ENCODE data around the gene PTPRE.

Gene PTPRE

DNA sequence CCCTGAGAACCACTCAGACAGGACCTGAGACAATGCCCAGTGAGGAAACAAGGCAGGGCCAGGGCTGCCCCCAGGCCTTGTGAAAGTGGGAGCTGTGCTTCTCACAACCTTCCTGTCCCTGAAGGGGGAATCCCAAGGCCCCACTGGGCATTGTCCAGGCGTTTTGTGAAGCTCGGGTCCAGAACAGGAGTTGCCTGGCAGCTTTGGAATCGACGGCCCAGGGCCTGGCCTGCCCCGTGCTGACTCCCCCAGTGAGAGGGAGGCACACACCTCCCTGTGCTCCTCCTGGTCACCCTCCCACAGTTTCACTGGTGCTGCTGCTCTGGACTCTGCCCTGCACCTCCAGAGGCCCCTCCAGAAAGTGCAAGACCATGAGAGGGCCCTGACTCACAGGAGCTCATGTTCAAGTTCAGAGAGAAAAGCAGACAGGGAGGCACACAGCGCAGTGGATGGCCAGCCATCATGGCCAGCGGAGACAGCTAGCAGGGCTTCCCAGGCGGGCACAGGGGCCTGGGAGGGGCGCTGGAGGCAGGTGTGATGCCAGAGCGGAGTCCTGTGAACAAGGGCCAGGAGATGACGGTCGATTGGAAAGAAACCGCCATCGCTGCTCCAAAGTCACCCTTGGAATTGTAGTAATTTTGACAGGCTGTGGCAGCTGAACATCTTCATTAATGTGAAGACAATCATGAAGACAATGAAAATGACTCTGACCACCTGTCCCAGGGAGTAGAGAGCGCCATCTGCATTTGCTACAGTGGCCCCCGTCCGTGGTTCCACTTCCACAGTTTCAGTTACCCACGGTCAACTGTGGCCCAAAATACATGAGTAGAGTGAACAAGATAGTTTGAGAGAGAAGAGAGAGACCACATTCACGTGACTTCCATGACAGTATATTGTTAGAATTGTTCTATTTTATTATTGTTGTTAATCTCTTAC, 115.6 kb downstream of the PTPRE start:
- Histone ChIP-seq H3K36me3 (ENCODE audit: insufficient read depth, low read length) (no peaks in the 10 kb centered on the region), H3K9me3 (ENCODE audit: low read length) (no peaks in the 10 kb centered on the region), H3K4me1 (ENCODE audit: insufficient read depth, low read length) (no peaks in the 10 kb centered on the region), H2AFZ (ENCODE audit: low read depth, low read length) (no peak overlapping the region), H3K27me3 (ENCODE audit: insufficient read depth, low read length) (peaks cover 4% of the 10 kb centered on the region), H3K4me3 (ENCODE audit: low read length) (no peak overlapping the region)

DNA sequence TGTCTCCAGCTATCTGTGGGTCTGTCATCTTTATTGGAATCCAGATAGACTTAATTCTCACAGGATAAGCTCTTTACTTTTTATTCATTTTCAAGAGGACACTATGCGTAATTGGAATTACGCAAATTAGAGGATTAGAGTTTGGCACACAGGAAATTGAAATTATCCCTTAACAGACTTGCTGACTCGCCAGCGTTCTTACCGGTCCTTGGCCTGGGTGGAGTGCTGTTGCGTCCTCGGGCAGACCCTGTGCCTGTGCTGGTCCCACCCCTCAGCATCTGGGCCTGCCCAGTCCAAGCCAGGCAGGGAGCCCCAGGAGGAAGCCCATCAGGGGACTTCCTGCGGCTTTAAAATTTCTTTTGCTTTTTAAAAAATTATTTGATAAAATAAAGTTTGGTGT, 117.5 kb downstream of the PTPRE start:
- H3K27me3 ChIP-seq (ENCODE audit: insufficient read depth, low read length): no peaks in the 10 kb centered on the region
- no peaks in the 10 kb centered on the region for H3K9me3 ChIP-seq (ENCODE audit: low read length)
- no peaks in the 10 kb centered on the region for H3K4me1 ChIP-seq (ENCODE audit: insufficient read depth, low read length)
- H3K4me3 ChIP-seq (ENCODE audit: low read length): no peak overlapping the region
- H2AFZ ChIP-seq (ENCODE audit: low read depth, low read length): no peak overlapping the region
- H3K36me3 ChIP-seq (ENCODE audit: insufficient read depth, low read length): no peaks in the 10 kb centered on the region

DNA sequence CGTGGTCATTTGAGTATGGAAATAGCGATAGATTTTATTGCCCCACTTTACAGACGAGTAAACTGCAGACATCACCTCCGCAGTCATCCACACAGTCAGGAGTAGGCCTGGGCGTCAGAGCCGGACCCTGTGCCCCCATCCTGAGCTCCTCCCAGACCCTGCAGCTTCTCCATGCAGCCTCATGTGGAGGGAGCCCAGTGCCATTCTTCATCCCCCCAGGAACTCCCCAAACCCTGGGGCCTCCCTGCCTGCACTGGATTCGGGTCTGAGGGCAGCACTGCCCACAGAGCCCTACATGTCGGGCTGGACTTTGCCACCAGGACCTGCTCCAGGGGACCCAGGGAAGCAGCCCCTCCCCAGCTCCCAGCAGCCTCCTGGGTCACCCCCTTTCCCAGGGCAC, 118.5 kb downstream of the PTPRE start:
- Histone ChIP-seq H3K4me1 (ENCODE audit: insufficient read depth, low read length) (no peaks in the 10 kb centered on the region), H3K36me3 (ENCODE audit: insufficient read depth, low read length) (no peaks in the 10 kb centered on the region), H3K4me3 (ENCODE audit: low read length) (no peak overlapping the region), H2AFZ (ENCODE audit: low read depth, low read length) (no peak overlapping the region), H3K27me3 (ENCODE audit: insufficient read depth, low read length) (no peaks in the 10 kb centered on the region), H3K9me3 (ENCODE audit: low read length) (no peaks in the 10 kb centered on the region)

DNA sequence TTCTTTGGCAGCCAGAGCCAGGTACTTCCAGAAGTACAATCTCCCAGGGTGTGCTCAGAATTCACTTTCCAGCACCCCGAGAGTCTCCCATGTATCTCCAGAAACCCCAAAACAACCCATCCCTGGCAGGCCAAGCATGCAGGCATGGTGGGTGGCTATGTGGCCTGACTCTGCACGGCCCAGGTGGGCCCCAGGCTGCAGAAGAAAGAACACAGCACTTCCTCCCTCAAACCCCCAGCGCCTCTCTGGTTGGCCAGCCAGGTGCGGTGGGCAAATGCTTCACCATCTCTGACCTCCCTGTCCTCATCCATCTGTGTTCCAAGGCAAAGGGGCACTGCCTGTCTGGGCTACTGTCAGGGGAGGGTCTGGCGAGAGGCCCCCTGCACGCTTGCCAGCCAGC, 119.0 kb downstream of the PTPRE start:
- H3K36me3 ChIP-seq (ENCODE audit: insufficient read depth, low read length): no peaks in the 10 kb centered on the region
- H3K4me1 ChIP-seq (ENCODE audit: insufficient read depth, low read length): no peaks in the 10 kb centered on the region
- no peak overlapping the region for H3K4me3 ChIP-seq (ENCODE audit: low read length)
- H3K9me3 ChIP-seq (ENCODE audit: low read length): no peaks in the 10 kb centered on the region
- no peaks in the 10 kb centered on the region for H3K27me3 ChIP-seq (ENCODE audit: insufficient read depth, low read length)
- no peak overlapping the region for H2AFZ ChIP-seq (ENCODE audit: low read depth, low read length)

DNA sequence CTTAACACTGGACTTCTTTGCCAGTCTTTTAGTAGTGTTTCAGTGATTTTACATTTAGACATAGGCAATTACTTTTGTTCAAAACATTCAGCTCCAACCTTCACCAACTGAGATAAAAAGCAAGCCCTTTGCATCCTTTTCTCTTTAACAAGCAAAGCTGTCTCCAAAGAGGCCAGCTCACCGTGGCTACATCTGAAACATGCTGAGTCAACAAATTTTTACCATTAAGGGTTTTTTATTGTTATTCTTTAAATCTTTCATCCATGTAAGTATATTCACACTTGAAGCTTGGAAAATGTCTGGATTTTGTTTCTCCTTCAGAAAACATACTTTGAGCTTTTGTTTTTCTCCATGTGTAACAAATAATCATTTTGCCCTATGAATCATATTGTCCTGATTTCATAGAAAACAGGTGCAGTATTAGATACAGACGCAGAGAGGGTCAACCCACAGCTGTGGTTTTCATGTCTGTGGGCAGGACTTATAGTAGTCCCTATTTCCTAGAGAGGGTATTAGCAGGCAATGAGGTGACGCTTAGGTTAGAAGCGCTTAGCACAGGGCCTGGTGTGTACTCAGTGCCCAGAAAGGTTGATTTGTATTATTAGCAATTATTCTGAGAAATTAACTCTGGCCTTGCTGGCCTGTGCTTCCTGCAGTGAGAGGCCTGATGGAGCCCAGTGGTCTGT, 119.9 kb downstream of the PTPRE start:
- H3K4me3 ChIP-seq (ENCODE audit: low read length): no peak overlapping the region
- H3K4me1 ChIP-seq (ENCODE audit: insufficient read depth, low read length): no peaks in the 10 kb centered on the region
- no peak overlapping the region for H2AFZ ChIP-seq (ENCODE audit: low read depth, low read length)
- no peaks in the 10 kb centered on the region for H3K36me3 ChIP-seq (ENCODE audit: insufficient read depth, low read length)
- H3K9me3 ChIP-seq (ENCODE audit: low read length): no peaks in the 10 kb centered on the region
- H3K27me3 ChIP-seq (ENCODE audit: insufficient read depth, low read length): no peaks in the 10 kb centered on the region

DNA sequence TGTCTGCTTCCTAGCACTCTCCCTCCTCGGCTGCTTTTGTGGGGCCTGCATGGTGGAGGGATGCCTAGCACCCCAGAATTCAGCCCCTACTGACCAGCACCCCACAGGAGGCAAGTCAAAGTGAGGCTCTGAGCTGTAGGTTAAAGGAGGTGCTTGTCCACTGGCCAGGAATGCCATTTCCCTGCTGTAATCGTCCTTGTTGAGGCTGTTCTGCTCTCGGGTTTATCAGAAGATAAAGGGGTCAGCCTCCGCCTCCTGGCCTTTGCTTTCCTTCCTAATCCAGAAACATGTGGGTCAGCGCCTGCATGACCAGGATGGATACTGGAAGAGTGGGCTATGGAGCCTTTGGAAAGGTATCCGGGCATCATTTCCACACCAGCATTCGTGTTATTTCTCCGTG, 120.4 kb downstream of the PTPRE start:
- Histone ChIP-seq H2AFZ (ENCODE audit: low read depth, low read length) (no peak overlapping the region), H3K4me1 (ENCODE audit: insufficient read depth, low read length) (no peaks in the 10 kb centered on the region), H3K9me3 (ENCODE audit: low read length) (no peaks in the 10 kb centered on the region), H3K27me3 (ENCODE audit: insufficient read depth, low read length) (no peaks in the 10 kb centered on the region), H3K36me3 (ENCODE audit: insufficient read depth, low read length) (no peaks in the 10 kb centered on the region), H3K4me3 (ENCODE audit: low read length) (no peak overlapping the region)

DNA sequence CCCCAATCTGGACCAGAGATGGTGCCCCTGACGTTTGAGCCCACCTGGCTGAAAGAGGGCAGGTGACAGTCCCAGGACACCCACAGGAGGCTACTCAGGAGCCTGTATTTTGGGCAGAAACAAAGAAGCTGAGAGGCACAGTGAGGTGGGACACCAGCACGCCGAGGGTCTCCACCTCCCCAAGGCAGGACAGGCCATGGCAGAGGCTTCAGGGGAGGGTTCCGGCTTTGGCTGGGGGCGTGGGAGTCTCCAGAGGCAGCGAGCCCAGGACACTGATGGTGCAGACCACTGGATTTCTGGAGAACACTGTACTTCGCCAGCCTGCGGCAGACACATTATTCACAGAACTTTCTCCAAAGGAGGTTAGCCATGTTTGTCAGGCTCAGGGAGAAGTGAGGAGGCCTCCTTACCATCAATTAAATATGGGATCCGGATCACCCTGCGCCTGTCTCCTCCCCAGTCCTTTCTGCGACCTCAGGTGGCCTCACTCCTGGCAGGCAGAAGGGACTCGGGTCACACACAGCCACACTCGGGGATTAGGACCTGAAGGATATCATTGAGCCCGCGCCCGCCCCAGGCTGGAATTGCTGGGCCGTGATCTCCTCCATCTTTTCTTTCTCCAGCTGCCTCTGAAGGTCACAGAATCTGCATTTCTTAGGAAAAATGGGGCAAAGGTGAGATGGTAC, 121.1 kb downstream of the PTPRE start:
- Histone ChIP-seq H3K4me1 (ENCODE audit: insufficient read depth, low read length) (no peaks in the 10 kb centered on the region), H3K36me3 (ENCODE audit: insufficient read depth, low read length) (no peaks in the 10 kb centered on the region), H3K27me3 (ENCODE audit: insufficient read depth, low read length) (no peaks in the 10 kb centered on the region), H3K4me3 (ENCODE audit: low read length) (no peak overlapping the region), H3K9me3 (ENCODE audit: low read length) (no peaks in the 10 kb centered on the region), H2AFZ (ENCODE audit: low read depth, low read length) (no peak overlapping the region)

DNA sequence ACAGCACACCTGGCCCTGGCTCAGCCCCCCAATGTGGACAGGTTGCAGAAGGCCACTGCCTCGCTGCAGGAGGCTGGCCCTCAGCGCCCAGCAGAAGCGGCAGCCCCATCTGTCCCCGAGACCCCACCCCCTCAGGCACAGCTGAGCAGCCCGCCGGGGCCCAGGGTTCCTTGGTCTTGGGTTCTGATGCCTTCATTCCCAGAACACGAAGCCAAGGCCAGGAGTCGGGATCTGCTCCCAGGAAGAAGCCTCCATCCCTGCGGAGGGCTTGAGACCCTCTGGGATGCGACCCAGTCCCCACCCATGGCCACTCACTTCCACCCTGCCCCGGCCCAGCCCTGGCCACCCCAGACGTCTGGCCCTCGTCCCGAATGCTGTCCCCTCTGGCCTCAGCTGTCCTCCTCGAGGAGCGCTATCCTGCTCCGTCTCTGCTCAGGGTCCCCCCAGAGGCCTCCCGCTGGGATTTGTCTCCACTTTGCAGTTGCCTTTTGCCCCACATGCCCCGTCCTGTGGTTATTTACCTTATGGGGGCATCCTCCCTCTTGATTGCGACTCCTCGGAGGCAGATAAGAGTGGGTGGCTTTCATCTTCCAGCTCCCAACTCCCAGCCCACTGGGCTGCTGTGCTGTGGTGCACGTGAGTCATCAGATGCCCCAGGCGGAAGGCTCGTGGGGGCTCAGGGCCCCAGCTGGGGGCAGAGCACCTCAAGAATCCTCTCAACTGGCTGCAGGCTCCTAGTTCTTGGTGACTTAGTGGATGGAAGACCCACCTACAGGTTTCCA, 121.8 kb downstream of the PTPRE start:
- Histone ChIP-seq H3K27me3 (ENCODE audit: insufficient read depth, low read length) (no peaks in the 10 kb centered on the region), H2AFZ (ENCODE audit: low read depth, low read length) (no peak overlapping the region), H3K4me1 (ENCODE audit: insufficient read depth, low read length) (no peaks in the 10 kb centered on the region), H3K4me3 (ENCODE audit: low read length) (no peak overlapping the region), H3K9me3 (ENCODE audit: low read length) (no peaks in the 10 kb centered on the region), H3K36me3 (ENCODE audit: insufficient read depth, low read length) (no peaks in the 10 kb centered on the region)

DNA sequence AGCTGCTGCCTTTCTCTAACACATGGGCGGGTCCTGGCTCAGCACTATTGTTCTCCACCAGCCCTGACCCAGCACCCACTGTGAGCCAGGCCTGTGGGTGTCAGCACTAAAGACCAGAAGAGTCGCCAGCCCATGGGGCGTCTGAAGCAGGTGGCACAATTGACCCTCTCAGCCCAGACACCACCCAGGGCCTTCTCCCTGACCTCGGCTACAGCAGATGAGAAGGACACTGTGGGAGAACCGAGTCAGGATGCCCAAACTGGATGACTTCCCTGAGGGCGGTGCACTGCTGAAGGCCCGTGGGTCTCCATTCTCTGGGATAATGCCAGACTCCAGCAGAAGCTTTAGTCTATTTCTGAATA, 122.4 kb downstream of the PTPRE start:
- no peak overlapping the region for H3K4me3 ChIP-seq (ENCODE audit: low read length)

DNA sequence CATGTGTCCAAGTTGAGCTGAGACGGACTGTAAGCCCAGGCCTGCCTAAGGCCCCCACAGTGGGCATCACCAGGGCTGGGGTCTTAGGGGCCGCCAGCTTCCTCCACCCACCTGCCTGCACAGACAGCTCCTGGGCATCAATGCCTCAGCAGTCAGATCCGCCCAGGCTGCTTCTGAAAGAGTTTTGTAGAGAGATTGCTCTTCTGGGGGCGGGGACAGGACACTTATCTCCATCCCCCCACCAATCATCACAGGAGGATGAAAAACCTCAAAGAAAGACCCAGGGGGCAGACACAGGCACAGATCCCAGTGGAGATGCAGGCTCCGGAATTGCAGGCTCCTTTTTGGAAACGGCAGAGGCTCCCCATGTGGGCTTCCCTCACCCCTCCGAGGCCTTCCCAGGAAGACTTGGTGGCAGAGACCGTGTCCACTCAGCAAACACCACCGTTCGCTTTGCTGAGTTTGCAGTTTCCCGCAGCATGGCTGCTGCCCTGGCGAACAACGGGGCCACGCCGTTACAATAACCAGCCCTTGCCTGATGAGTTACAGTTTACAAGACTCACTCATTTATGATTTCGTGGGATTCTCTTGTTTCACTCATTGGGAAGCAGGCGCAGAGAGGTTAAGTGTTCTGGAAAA, 122.9 kb downstream of the PTPRE start:
- Histone ChIP-seq H3K9me3 (ENCODE audit: low read length) (no peaks in the 10 kb centered on the region), H2AFZ (ENCODE audit: low read depth, low read length) (no peak overlapping the region), H3K27me3 (ENCODE audit: insufficient read depth, low read length) (no peaks in the 10 kb centered on the region), H3K4me1 (ENCODE audit: insufficient read depth, low read length) (no peaks in the 10 kb centered on the region), H3K4me3 (ENCODE audit: low read length) (no peak overlapping the region), H3K36me3 (ENCODE audit: insufficient read depth, low read length) (no peaks in the 10 kb centered on the region)

More for the DNA sequence above, 122.4 kb downstream of the PTPRE start:
- H3K4me1 ChIP-seq (ENCODE audit: insufficient read depth, low read length): no peaks in the 10 kb centered on the region
- H3K27me3 ChIP-seq (ENCODE audit: insufficient read depth, low read length): no peaks in the 10 kb centered on the region
- no peaks in the 10 kb centered on the region for H3K36me3 ChIP-seq (ENCODE audit: insufficient read depth, low read length)
- no peaks in the 10 kb centered on the region for H3K9me3 ChIP-seq (ENCODE audit: low read length)
- no peak overlapping the region for H2AFZ ChIP-seq (ENCODE audit: low read depth, low read length)

DNA sequence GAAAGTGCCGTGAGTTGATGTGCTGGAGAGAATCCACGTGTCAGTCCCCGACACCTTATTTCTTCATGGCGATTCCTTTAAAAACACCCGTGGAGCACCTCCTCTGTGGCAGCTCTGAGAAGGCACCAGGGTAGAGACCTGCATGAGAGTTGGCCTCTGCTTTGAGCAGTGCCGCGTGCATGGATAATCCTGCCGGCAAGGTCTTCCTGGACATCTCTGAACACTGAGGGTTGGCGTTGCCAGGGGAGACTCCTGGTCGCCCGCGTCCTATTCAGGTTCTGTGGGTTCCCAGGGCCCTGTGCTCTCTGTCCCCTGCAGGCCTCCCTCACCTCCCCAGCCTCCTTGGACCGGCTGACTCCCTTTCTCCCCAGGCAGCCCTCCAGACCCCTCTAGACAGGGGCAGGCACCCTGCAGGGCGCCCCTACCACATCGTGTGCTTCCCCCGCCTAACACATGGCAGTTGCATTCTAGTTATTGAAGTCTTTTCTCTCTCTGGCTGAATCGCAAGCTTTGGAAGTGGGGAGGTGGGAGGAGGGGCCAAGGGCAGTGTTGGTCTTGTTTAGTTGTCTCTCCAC, 123.7 kb downstream of the PTPRE start:
- H2AFZ ChIP-seq (ENCODE audit: low read depth, low read length): no peak overlapping the region
- H3K4me1 ChIP-seq (ENCODE audit: insufficient read depth, low read length): no peaks in the 10 kb centered on the region
- H3K4me3 ChIP-seq (ENCODE audit: low read length): no peak overlapping the region
- H3K9me3 ChIP-seq (ENCODE audit: low read length): no peaks in the 10 kb centered on the region
- H3K27me3 ChIP-seq (ENCODE audit: insufficient read depth, low read length): no peaks in the 10 kb centered on the region
- no peaks in the 10 kb centered on the region for H3K36me3 ChIP-seq (ENCODE audit: insufficient read depth, low read length)

DNA sequence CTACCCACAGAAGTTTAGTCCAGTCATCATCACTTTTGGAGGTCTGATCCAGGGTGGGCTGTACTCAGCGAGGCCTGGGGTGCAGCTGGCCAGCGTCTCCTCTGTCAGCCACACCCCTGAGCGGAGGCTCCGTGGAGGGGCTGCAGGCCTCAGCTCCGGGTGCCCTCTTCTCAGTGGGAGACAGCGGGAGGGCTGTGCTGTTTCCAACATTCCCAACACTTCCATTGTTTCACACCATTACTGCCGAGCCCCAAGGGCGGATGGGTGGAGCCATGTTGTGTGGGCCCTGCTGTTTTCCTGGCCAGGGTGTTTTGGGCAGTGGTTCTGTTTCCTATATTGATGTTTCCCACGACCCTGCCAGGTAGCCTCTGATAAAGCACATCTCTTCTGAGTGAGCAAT, 124.3 kb downstream of the PTPRE start:
- H3K36me3 ChIP-seq (ENCODE audit: insufficient read depth, low read length): no peaks in the 10 kb centered on the region
- no peak overlapping the region for H2AFZ ChIP-seq (ENCODE audit: low read depth, low read length)
- no peaks in the 10 kb centered on the region for H3K4me1 ChIP-seq (ENCODE audit: insufficient read depth, low read length)
- no peaks in the 10 kb centered on the region for H3K9me3 ChIP-seq (ENCODE audit: low read length)
- no peaks in the 10 kb centered on the region for H3K27me3 ChIP-seq (ENCODE audit: insufficient read depth, low read length)
- no peak overlapping the region for H3K4me3 ChIP-seq (ENCODE audit: low read length)

Data from neuron (in vitro differentiated cells).